Measurements from ENCODE around the gene PEX5. TPM values are rescaled to one million over a fixed set of nuclear protein-coding genes. Genes with fewer than 3 reads are reported as not detected.

Gene PEX5
- total RNA-seq, 1 donor from 2014 or later = 20.2 TPM

- peak overlapping the region; percentile 96 for H3K4me2 ChIP-seq
- H3K9me3 ChIP-seq (ENCODE audit: low read depth) = no peaks in the 10 kb centered on the region
- Mint-ChIP-seq H3K4me3 (peak overlapping the region; percentile 94), H3K27ac (no peak overlapping the region), H3K27me3 (ENCODE audit: insufficient read depth, low read depth) (no peaks in the 10 kb centered on the region), H3K9me3 (no peaks in the 10 kb centered on the region), H3K36me3 (peaks cover 29% of the 10 kb centered on the region), H3K4me1 (peaks cover 31% of the 10 kb centered on the region)
- H4K20me1 ChIP-seq (ENCODE audit: low read depth) = peaks cover 5% of the 10 kb centered on the region
- H3K27ac ChIP-seq = no peak overlapping the region
- H3K9ac ChIP-seq = no peak overlapping the region
- peaks cover 23% of the 10 kb centered on the region for H3F3A ChIP-seq (ENCODE audit: low read depth)
- no peaks in the 10 kb centered on the region for H3K27me3 ChIP-seq
- no peak overlapping the region for H2AFZ ChIP-seq (replicated peaks)
- peak; percentile 63 for DNase-seq (ENCODE audit: low spot score)
- no peaks in the 10 kb centered on the region for H3K36me3 ChIP-seq
- TF ChIP-seq EZH2 (IDR thresholded peaks at IDR 0.05) = no peak
- no peak for TF ChIP-seq EZH2phosphoT487 (IDR thresholded peaks at IDR 0.05)
- TF ChIP-seq CTCF (IDR thresholded peaks at IDR 0.05) = no peak
- peak overlapping the region; percentile 72 for H3K4me3 ChIP-seq
- H3K79me2 ChIP-seq (ENCODE audit: low read depth) = peaks cover 21% of the 10 kb centered on the region
- H3K4me1 ChIP-seq = peaks cover 11% of the 10 kb centered on the region
Measured at GRCh38 chr12:7190268-7191055, 976 bp downstream of the PEX5 start.

- TF ChIP-seq EZH2phosphoT487 (IDR thresholded peaks at IDR 0.05) (no peak), EZH2 (IDR thresholded peaks at IDR 0.05) (no peak), CTCF (IDR thresholded peaks at IDR 0.05) (no peak)
- Histone ChIP-seq H2AFZ (replicated peaks) (no peak overlapping the region), H3K4me1 (peaks cover 8% of the 10 kb centered on the region), H3K9me3 (ENCODE audit: low read depth) (no peaks in the 10 kb centered on the region), H3K9ac (no peak overlapping the region), H3K27ac (no peak overlapping the region), H3K79me2 (ENCODE audit: low read depth) (peaks cover 21% of the 10 kb centered on the region), H3K4me2 (no peak overlapping the region), H3K4me3 (no peak overlapping the region), H3K27me3 (no peaks in the 10 kb centered on the region), H3K36me3 (no peaks in the 10 kb centered on the region), H3F3A (ENCODE audit: low read depth) (peaks cover 29% of the 10 kb centered on the region), H4K20me1 (ENCODE audit: low read depth) (peaks cover 6% of the 10 kb centered on the region)
- DNase-seq (ENCODE audit: low spot score) = no peak
- H3K4me1 Mint-ChIP-seq = peaks cover 19% of the 10 kb centered on the region
- H3K4me3 Mint-ChIP-seq = no peak overlapping the region
- peaks cover 1% of the 10 kb centered on the region for H3K27me3 Mint-ChIP-seq (ENCODE audit: insufficient read depth, low read depth)
- no peak overlapping the region for H3K27ac Mint-ChIP-seq
- H3K36me3 Mint-ChIP-seq = peaks cover 36% of the 10 kb centered on the region
- H3K9me3 Mint-ChIP-seq = no peaks in the 10 kb centered on the region
Measured at GRCh38 chr12:7193674-7194073, 4.2 kb downstream of the PEX5 start.

- H3K36me3 ChIP-seq = no peaks in the 10 kb centered on the region
- no peaks in the 10 kb centered on the region for H3K27me3 ChIP-seq
- no peak for DNase-seq (ENCODE audit: low spot score)
- H3K4me1 Mint-ChIP-seq = peaks cover 6% of the 10 kb centered on the region
- peaks cover 50% of the 10 kb centered on the region for H3K36me3 Mint-ChIP-seq
- H3K9ac ChIP-seq = no peak overlapping the region
- H3K79me2 ChIP-seq (ENCODE audit: low read depth) = peaks cover 6% of the 10 kb centered on the region
- H3K9me3 ChIP-seq (ENCODE audit: low read depth) = no peaks in the 10 kb centered on the region
- H3K27ac ChIP-seq = peak overlapping the region; percentile 25
- TF ChIP-seq CTCF (IDR thresholded peaks at IDR 0.05) = no peak
- H4K20me1 ChIP-seq (ENCODE audit: low read depth) = peaks cover 6% of the 10 kb centered on the region
- no peak overlapping the region for H3K4me3 ChIP-seq
- H3K4me1 ChIP-seq = no peaks in the 10 kb centered on the region
- H2AFZ ChIP-seq (replicated peaks) = no peak overlapping the region
- H3F3A ChIP-seq (ENCODE audit: low read depth) = peaks cover 23% of the 10 kb centered on the region
- no peak overlapping the region for H3K4me3 Mint-ChIP-seq
- H3K4me2 ChIP-seq = no peak overlapping the region
- H3K9me3 Mint-ChIP-seq = peaks cover 4% of the 10 kb centered on the region
- peaks cover 8% of the 10 kb centered on the region for H3K27me3 Mint-ChIP-seq (ENCODE audit: insufficient read depth, low read depth)
- H3K27ac Mint-ChIP-seq = no peak overlapping the region
Measured at GRCh38 chr12:7197841-7198240, 8.4 kb downstream of the PEX5 start.

Data from neural progenitor cell (in vitro differentiated cells).